Stimulated activated CD4-positive, alpha-beta T cell treated with anti-CD3 and anti-CD28 coated beads, TNF-alpha, amount 100 ng/mL, for 48 hours (primary cell): Measurements from ENCODE around the gene ALG9.

ENCODE experiments used
- DNase-seq, 3 donors: peaks; one replicate each; pipeline ENCODE4 v3.0.0-alpha.2; 2020; ENCODE audit warnings: low read depth in 3 of 3

The ALG9 gene

DNA sequence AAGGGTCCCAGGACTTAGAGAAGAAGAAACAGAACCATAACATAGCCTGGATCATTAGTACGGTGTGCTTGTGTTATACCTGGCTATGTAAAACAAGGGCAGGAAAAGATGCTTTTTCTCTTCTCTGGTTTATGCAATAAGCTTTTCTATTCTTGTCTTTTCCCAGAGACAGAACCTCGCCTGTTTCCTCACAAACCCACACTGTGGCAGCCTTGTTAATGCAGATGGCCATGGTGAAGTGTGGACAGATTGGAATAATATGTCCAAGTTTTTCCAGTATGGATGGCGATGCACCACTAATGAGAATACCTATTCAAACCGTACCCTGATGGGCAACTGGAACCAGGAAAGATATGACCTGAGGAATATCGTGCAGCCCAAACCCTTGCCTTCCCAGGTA is 10.8 kb upstream of the ALG9 start:
- DNase-seq, result no peak

DNA sequence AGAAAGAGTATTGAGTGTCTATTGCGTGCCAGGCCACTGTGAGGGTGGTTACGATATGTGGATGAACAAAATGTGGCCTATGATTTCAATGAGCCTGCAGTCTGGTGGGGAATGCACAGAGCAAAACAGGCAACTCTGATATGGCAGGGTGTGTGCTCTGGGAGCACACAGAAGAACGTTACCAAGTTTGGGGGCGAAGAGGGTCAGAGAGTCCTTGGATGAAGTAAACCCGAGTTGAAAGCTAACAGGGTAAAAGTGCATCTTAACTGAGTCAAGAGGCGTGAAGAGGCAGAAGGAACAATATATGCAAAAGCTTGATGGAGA is 8.2 kb upstream of the ALG9 start:
- DNase-seq, result no peak

DNA sequence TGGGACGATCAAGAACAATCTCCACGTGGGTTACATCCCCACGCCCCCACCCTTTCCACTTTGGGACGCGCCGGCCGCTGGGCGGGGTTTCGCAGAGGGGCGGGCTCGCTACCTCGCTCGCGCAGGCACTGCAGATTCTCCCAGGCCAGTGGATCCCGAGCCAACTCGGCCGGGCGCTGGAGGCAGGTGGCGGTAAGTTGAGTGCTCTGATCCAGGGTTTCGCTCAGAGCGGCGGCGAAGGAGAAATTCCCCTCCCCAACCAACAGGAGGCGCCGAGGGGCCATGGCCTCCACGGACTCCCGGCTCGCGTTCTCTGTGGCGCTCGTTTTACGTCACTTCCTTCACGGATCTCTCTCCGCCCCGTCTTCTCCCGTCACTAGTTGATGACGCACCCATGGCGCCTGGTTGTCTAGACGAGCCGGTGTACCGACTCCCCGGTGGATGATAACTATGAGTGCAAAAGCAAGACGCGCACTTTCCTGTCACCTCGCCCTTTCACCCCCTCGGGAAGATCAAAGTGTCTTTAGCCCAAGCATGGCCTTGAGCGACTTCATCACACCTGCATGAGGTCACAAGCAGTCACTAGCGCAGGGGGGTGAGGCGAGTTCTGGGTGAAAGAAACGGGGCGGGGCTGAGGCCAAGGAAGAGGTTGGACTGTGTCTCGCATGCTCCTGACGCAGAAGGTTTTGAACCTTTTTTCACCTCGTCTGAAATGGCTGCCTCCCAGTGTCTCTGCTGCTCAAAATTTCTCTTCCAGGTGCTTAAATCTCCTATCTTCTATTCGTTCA is 7.7 kb upstream of the ALG9 start, which contains the start of the genes CFAP68 and FDXACB1:
Gene CFAP68, plus strand, starts transcription at position 693 of the 788 bp plus-strand sequence. Its CDS starts 20 bp downstream, at position 713.
Gene FDXACB1, minus strand, starts transcription at position 317 of the 788 bp plus-strand sequence. Its CDS starts 33 bp downstream, at position 284.
- peak; percentile 88 to 93 (median 90) for DNase-seq

DNA sequence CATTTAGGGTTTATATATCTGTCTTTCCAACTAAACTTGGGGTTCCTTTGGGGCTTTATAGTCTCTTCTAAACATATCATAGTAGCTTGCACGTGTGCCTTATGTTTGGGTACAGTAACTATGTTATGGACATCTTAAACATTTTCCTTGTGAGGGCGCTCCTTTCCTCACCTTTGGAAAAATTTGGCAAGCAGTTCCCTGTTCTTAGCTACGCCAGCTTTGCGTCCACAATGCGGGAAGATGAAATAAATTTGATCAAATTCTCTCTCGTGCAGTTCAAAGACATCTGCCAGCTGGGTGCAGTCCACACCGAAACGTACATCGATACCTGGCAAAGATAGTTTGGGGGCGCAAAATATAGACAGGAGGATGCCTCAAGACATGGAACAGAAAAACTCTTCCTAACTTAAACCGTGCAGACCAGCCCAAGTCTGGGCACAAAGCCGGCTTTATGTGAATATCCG is 7.0 kb upstream of the ALG9 start:
- DNase-seq, result no peak

DNA sequence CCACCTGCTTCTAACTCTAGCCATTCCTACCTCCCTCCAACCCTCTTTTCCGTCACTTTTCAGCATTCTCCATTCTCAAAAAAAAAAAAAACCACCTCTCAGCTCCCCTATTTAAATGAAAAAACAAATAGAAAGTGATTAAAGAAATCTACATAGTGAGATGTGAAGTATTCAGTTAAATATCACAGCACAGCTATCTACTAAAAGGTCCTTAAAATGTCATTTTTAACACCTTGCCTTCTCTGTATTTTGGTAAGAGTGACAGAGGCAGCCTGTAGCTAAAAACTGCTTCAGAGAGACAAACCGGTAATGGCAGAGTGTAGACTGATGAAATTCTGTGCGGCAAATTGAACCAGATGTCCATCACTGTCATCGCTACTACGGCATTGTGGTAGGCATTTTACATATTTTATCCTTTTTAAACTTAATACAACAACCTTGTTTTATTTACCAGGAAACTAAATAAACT is 346 bp upstream of the ALG9 start:
- no peak for DNase-seq

DNA sequence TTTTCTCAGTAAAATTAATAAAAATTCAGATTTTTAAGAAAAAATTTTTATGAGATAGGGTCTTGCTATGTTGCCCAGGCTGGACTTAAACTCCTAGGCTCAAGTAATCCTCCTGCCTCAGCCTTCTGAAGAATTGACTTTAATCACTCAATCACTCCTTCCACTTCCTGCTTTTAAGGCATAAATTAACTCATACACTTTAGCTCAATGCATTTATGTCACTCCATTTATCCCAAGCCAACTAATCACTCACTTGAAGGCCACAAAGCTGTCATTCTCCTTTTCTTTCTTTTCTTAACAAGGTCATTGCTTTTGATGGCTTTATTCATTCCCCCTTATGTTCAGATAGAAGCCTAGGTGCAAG is 877 bp downstream of the ALG9 start:
- no peak for DNase-seq

DNA sequence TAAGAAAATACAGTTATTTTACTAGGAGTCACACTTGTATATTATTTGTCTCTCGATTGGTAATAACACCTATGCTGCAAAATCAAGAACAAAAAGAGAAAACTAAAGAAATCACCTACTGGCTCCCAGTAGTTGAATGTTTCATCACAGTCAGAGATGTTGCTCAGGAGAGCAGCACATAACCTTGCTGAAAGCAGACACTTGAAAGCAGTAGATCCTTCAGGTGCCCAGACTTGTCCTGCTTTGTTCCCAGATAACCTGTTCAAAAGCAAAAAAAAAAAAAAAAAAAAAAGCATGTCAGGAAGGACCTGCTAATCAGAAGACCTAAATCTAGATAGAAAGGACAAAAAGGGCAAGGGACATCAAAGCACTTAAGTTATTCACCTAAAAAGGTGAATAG is 1.3 kb downstream of the ALG9 start:
- DNase-seq, result no peak

DNA sequence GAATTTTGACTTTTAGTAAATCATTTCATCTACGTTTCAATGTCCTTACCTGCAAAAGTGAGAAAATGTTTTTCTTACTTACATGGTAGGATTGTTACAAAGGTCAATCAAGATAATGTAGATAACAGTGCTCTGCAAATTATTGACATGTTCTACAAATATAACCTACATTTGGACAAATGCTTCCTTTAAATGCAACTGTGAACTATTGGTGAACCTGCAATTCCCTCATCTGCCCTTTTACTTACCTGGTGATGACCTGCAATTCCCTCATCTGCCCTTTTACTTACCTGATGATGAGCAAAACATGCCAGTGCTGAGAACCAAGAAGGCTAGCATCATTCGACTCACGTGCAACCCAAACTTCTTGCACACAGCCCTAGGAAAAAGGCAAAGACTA is 11.1 kb downstream of the ALG9 start:
- no peak for DNase-seq

DNA sequence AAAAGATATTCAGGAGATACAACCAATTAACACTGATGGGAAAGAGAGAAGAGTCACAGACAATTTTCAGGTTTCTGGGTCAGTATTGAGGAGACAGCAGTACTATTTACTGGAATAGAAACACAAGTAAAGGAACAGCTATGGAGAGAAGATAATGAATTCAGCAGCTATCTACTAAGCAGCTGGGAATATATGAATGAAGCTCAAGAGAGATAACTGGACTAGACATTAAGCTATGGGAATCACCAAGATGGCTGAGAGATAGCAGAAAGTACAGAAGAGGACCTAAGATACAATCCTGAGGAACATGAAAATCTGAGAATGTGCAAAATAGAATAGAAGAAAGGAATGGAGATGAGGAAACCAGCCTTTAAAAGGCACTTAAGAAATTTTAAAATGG is 15.9 kb downstream of the ALG9 start:
- DNase-seq, result no peak

DNA sequence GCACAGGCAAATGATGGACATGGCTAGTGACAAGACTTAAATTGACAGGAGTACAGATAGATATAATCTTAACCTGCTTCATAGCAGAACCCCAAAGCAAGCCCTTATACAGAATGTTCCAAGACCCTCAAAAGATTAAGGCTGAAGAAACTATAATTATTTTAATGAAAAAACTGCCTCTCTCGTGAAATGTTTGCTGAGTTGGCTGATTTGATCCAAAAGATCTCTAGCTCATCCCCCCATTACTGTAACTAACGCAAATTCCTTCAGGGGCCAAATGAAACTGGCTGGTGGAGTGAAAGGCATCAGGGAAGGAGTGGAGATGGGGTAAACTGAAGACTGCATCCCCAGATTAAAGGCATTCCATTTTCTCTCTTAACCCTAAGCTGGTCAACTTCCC is 19.3 kb downstream of the ALG9 start:
- DNase-seq, result no peak

DNA sequence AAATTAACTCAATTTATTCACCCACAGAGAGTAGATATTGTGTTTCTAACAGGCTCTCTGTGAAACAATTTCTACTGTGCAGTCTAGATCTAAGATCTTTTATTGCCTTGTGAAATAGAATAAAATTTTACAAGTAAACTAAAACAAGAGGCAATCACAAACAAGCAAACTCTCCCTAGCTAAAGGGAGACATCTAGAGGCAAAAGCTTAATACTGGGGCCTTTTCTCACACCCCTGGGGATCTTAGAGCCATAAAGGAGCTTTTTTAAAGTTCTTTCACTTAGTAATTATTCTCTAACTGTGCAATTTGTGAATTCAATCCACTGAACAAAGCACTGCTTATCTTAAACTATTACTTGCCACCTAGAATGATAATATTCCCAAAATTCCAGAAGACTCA is 19.7 kb downstream of the ALG9 start:
- no peak for DNase-seq

DNA sequence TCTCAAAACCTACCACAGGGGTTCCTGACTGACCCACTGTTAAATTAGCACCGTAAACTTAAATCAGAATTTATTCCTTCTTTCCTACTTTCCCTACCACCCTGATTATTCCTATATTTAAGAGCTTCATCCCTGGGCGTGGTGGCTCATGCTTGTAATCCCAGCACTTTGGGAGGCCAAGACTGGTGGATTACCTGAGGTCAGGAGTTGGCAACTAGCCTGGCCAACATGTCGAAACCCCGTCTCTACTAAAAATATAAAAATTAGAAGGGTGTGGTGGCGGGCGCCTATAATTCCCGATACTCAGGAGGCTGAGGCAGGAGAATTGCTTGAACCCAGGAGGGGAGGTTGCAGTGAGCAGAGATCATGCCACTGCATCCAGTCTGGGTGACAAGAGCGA is 20.3 kb downstream of the ALG9 start:
- DNase-seq, result no peak

DNA sequence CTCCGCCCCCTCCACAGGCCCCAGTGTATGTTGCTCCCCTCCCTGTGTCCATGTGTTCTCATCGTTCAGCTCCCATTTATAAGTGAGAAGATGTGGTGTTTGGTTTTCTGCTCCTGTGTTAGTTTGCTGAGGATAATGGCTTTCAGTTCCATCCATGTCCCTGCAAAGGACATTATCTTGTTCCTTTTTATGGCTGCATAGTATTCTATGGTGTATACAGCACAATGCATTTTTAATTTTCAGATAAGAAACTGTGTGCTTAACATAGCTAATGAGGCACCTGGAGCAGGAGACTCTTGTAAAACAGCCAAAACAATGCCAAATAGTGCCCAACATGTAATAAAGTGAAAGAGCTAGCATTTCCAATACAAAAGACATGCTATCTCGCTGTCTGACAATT is 21.8 kb downstream of the ALG9 start:
- DNase-seq, result no peak

DNA sequence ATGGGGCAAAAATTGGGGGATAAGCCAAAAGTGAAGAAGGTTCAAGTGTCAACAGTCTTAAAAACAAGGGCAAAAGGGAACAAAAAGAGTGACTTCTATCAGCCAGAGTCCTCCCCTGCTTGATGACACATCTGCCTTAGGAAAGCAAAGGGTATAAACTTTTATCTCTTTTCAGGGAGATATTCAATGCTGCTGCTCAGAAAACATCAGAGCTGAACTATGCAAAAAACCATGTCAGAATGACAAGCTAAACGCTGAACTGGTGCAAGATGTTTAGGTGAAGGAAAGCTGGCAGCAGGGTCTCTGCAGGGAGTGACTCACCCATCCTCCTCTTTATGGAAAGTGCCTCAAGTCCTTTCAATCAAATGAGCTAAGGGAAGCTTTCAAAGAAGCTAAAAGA is 24.7 kb downstream of the ALG9 start:
- DNase-seq, result no peak

DNA sequence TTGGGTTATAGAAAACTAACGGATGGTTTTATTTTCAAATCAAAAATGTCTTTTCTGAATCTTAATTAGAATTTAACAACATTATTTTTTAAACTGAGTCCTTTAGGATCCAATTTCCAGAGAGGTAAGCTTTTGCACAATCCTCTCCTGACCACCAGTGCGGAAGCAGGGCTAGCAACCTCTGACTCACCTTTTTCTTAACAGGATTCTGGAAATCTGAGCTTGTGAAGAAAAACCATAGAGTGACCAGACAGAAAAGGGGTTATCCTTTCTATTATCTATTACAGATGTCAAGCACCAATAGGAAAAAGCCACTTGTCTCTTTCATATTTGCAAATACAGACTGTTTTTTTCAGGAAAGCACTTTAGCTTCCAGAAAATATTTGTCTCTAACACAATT is 25.3 kb downstream of the ALG9 start:
- DNase-seq, result no peak

DNA sequence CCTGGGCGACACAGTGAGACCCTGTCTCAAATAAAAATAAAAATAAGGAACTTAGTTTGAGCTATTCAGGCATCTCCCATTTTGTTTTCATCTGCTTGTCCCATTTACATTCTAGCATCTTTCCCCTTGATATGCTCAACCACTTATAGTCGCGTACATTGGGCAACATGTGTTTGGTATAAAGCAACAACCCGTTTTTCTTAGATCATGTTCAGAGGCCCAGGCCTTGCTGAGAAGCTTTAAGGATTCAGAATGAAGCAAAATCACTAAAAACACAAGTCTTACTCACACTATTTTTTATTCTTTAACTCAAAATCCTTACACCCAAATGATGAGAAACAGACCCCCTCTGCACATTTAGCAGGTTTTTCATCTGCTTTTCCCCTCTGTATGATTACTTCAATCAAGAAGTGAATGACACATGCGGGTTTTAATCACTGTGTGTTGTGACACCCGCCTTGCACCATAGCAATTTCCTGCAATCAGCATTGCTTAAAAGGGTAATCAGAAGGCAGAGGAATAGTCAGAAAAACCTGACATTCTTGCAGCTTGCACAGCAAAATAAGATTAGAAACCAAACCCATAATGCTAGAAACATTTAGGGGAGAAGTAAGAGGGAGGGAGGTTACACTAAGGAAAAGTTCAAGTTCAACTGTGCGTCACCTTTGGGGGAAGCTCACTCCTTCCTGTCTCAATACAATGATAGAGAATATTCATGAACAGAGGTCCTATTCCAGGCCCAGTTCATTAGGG is 25.9 kb downstream of the ALG9 start:
- no peak for DNase-seq

DNA sequence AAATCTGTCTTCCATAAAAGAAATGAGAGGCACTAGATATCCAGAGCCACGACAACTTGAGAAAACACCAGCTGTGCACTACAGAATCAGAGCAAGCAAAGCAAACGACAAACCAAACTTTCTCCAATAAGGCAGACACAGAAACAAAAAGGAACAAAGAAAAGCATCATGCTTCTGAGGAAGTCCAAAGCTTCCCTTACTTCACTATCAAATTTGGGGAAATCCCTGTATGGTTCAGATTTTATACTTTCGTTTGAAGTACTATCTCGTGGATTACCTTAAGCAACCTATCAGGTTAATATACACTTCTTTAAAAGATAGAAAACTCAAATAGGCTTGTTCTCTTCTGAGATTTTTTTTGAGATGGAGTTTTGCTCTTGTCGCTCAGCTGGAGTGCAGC is 27.7 kb downstream of the ALG9 start:
- no peak for DNase-seq

DNA sequence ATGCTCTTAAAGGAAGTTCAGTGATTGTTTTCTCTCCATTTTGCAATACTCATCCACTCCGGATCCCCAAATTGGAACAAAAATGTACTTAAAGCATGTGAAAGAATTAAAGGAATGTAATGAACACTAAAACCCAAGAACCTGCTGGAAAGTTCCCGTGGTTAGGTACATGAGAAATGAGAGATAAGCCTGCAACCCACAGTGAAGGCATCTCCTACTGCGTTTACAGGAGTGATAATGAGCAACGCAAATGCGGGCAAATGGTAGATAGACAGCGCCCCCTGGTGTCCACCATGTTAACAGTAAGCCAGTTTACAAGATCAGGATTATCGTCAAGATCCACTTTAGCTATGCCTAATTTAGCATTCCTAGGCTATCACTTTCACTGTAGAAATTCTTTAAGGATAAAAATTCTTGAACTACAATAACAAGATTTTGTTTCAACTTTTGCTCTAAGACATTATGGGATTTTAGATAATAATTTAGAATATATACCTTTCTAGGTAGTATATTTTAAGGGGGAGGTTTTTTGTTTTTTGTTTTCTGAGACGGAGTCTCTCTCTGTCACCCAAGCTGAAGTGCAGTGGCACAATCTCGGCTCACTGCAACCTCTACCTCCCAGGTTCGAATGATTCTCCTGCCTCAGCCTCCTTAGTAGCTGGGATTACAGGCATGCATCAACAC is 29.9 kb downstream of the ALG9 start:
- DNase-seq, result peak; percentile 69 to 85 (median 75)

DNA sequence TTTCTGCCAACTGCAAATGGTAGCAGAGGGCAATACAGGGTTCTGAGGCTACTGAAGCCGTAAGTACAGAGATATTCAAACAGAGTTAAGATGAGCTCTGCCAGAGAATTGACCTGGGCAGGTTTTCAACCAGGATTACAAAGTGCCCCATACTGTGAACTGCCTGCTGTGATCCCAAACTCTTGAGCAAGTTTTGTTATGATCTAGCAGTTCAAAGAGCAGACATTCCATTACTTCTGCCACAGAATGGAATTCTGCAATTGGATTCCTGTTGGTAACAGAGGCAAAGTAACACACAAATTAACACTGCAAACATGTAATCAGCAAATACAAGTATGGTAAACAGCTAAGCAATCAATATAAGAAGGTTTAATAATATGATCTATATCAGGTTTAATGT is 31.2 kb downstream of the ALG9 start:
- DNase-seq, result no peak

DNA sequence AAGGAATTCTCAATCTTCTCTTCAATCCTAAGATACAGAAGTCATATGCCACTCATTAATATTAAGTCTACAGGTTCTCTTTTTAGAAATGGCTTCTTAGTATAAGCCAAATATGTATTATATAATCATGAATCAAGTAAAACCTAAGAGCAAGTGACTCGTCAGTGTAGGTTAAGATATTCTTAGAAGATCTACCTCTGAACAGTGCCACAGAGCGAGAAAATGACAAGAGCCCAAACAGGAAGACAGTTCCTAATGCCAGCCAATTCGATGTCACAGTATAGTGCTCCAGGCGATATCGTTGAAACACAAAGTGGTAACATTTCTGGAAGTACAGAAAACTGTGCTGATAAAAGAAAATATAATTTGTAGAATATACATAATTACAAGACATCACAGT is 33.3 kb downstream of the ALG9 start:
- no peak for DNase-seq

DNA sequence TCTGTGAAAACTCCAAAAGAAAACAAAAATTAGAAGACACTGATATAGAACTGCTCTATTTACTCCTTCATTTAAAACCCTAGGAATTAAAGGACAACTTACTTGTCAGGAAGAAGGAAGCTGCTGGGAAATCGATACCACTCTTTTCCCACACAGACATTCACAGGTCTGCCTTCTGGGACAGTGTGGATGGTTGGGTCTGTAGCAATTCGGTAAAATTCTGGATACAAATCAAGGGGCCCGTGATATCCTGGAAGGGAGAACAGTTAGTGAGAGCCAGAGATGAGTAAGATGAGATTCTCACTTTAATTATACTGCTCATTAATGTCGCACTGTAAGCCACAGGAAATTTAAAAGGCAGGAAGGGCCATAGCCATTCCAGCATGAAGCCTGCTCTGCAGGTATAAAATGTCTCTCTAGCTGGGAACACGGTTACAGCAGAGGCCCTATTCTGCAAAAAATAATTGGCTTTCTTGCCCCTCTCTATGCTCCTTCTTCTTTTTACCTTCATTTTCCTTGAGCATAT is 34.0 kb downstream of the ALG9 start:
- DNase-seq, result no peak

DNA sequence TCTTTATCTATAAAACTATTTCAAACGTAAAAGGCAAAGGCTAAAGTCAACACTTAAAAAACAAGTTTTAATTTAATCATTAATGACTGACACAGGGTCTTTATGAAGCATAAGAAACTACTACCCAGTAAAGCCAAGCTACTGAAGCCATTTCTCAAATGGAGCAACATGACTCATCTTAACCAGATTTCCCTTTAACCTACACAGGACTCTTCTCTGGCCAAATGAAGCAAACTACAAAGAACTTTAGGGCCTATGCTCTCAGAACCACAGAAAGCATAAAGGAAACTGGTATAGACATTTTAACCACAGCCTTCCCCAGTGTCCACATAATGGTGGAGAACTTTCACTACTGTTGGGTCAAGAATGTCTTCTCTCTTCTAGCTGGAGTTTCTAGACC is 34.7 kb downstream of the ALG9 start:
- no peak for DNase-seq
